Measurements from ENCODE around the gene HOXD4. TPM values are rescaled to one million over a fixed set of nuclear protein-coding genes. Genes with fewer than 3 reads are reported as not detected.

The HOXD4 gene
- total and polyA plus RNA-seq, 11 donors: 0.10 to 0.96 (median 0.41) TPM; not detected in 2

- intact Hi-C loops (cut with DNase I): loop anchor here in 1 of 10 donors (10.0 kb wide), 1 partner anchor 114 kb away; the partner anchor contains the start of gene MTX2
- Histone ChIP-seq H3K4me3 (no peak overlapping the region), H3K36me3 (no peaks in the 10 kb centered on the region), H3K27ac (no peak overlapping the region), H3K4me1 (peaks cover 0 to 12% (median 0%) of the 10 kb centered on the region in 12 donors), H3K27me3 (peaks cover 67 to 100% (median 96%) of the 10 kb centered on the region in 9 donors), H3K9me3 (no peaks in the 10 kb centered on the region)
- ATAC-seq (no peak), DNase-seq (no peak)
- TF ChIP-seq POLR2A (IDR thresholded peaks at IDR 0.05) (no peak), CTCF (IDR thresholded peaks at IDR 0.05) (no peak)
- 15 to 39% (median 31%) methylated on average over 13 to 14 of the region's 14 CpGs for WGBS, 4 donors
These were observed 537 bp upstream of the HOXD4 start for GRCh38 chr2:176150584-176151441.

- H3K27ac ChIP-seq: peak overlapping the region in 4 of 12 donors; percentile 14 to 29 (median 16)
- peaks cover 71 to 100% (median 98%) of the 10 kb centered on the region in 9 donors for H3K27me3 ChIP-seq
- intact Hi-C loops (cut with DNase I): loop anchor here in 1 of 10 donors (10.0 kb wide), 1 partner anchor 112 kb away; the partner anchor contains the start of gene MTX2
- no peaks in the 10 kb centered on the region for H3K36me3 ChIP-seq
- peaks cover 0 to 21% (median 6%) of the 10 kb centered on the region in 12 donors for H3K4me1 ChIP-seq
- WGBS, 4 donors: 10 to 25% (median 17%) methylated on average over 46 to 48 of the region's 48 CpGs
- DNase-seq (no peak), ATAC-seq (no peak)
- H3K9me3 ChIP-seq: no peaks in the 10 kb centered on the region
- no peak for TF ChIP-seq CTCF (IDR thresholded peaks at IDR 0.05)
- TF ChIP-seq POLR2A (IDR thresholded peaks at IDR 0.05): no peak
- H3K4me3 ChIP-seq: peak overlapping the region in 5 of 12 donors; percentile 3 to 44 (median 37)
These were observed 1.2 kb downstream of the HOXD4 start for GRCh38 chr2:176152350-176153181.

GRCh38 chr2:176154576-176155252 lies 3.4 kb downstream of the HOXD4 start:
- no peak for DNase-seq
- Histone ChIP-seq H3K9me3 (no peaks in the 10 kb centered on the region), H3K4me1 (peaks cover 0 to 35% (median 11%) of the 10 kb centered on the region in 12 donors), H3K36me3 (no peaks in the 10 kb centered on the region), H3K4me3 (no peak overlapping the region), H3K27me3 (peaks cover 72 to 100% (median 98%) of the 10 kb centered on the region in 9 donors), H3K27ac (no peak overlapping the region)
- intact Hi-C loops (cut with DNase I): loop anchor here in 1 of 10 donors (10.0 kb wide), 1 partner anchor 110 kb away; the partner anchor contains the start of gene MTX2
- TF ChIP-seq POLR2A (IDR thresholded peaks at IDR 0.05): no peak
- TF ChIP-seq CTCF (IDR thresholded peaks at IDR 0.05): no peak
- WGBS, 4 donors: 19 to 48% (median 33%) methylated on average over 11 of the region's 11 CpGs
- no peak for ATAC-seq

All from heart left ventricle (tissue), 16 donors.